ENCODE measurements around the gene UBE2I. TPM values are rescaled to one million over a fixed set of nuclear protein-coding genes. Genes with fewer than 3 reads are reported as not detected.

UBE2I gene
- total RNA-seq, 1 experiment from 2014 or later = 290 TPM

DNA sequence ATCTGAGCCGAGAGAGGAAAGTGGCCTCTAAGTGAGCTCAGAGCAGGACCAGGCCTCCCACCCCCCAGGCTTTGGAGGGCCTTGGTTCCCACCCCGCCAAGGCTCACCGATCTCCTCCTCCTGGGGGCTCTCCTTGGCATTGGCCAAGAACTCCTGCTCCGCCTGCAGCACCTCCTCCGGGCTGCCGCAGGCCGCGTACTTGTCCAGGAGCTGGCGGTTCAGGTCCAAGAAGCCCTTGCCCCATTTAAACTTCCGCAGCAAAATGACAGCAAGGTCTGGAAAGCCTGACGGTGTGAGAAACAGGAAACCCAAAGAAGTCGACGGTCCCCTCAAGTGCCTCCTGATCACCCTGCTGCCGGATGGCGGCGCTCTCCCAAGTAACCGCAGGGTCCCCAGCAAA is 40.5 kb downstream of the UBE2I start:
- Histone ChIP-seq H3K9ac (ENCODE audit: extremely low read depth, insufficient read length, low read length) (no peak overlapping the region), H3K27me3 (ENCODE audit: insufficient read depth, low read length) (no peaks in the 10 kb centered on the region), H3T11ph (ENCODE audit: low read length) (no peak overlapping the region), H2AK5ac (ENCODE audit: insufficient read length, low read length) (no peak overlapping the region), H3K56ac (ENCODE audit: insufficient read length, low read depth, low read length) (no peak overlapping the region), H4K5ac (ENCODE audit: insufficient read length, low read depth, low read length) (no peak overlapping the region), H3K9me3 (ENCODE audit: control insufficient read depth, low read depth, low read length) (no peaks in the 10 kb centered on the region), H4K8ac (replicated peaks; ENCODE audit: insufficient read length, low read depth, low read length) (no peak overlapping the region), H2BK20ac (ENCODE audit: low read depth, low read length, poor library complexity, severe bottlenecking) (no peak overlapping the region), H3K79me2 (ENCODE audit: insufficient read depth, low read length) (peaks cover 2% of the 10 kb centered on the region; the same call in 1 of the 2 replicates), H4K91ac (ENCODE audit: insufficient read length, low read depth, low read length) (no peak overlapping the region), H3K4me1 (ENCODE audit: insufficient read depth, low read length) (no peaks in the 10 kb centered on the region), H3K23ac (ENCODE audit: insufficient read length, low read depth, low read length) (no peak overlapping the region), H3K18ac (ENCODE audit: insufficient read length, low read depth, low read length) (no peak overlapping the region), H3K23me2 (ENCODE audit: insufficient read length, low read depth, low read length, poor library complexity, severe bottlenecking) (peaks cover 3% of the 10 kb centered on the region), H4K20me1 (ENCODE audit: control insufficient read depth, insufficient read depth, insufficient read length) (no peaks in the 10 kb centered on the region), H3K4ac (ENCODE audit: low read depth, low read length) (no peak overlapping the region), H2BK5ac (ENCODE audit: insufficient read length, low read length) (no peak overlapping the region), H2BK120ac (ENCODE audit: low read depth, low read length, poor library complexity, severe bottlenecking) (no peak overlapping the region), H3K4me2 (ENCODE audit: insufficient read depth, insufficient read length, low read length) (no peak overlapping the region), H2AFZ (ENCODE audit: low read length) (no peak overlapping the region), H2BK15ac (ENCODE audit: low read depth, low read length) (no peak overlapping the region), H3K14ac (ENCODE audit: insufficient read depth, low read length) (no peak overlapping the region), H2BK12ac (ENCODE audit: insufficient read length, low read depth, low read length) (no peak overlapping the region), H3K27ac (ENCODE audit: insufficient read length, low read depth, low read length) (no peak overlapping the region), H3K79me1 (ENCODE audit: insufficient read depth, low read depth, low read length, poor library complexity, severe bottlenecking) (no peaks in the 10 kb centered on the region)
- no peak for DNase-seq
- H3K4me3 Mint-ChIP-seq = peak overlapping the region; percentile 84 to 87
- no peaks in the 10 kb centered on the region; a peak in 1 of 5 replicates for H3K9me3 Mint-ChIP-seq
- peak overlapping the region in 1 of 3 experiments; percentile 87; a peak in 1 of 7 replicates for H3K27ac Mint-ChIP-seq
- H3K36me3 Mint-ChIP-seq (ENCODE audit: insufficient read depth in 1 of 3, low read depth in 3 of 3) = peaks cover 3 to 18% (median 12%) of the 10 kb centered on the region in 3 experiments; a peak in 5 of 7 replicates
- no peaks in the 10 kb centered on the region for H3K27me3 Mint-ChIP-seq (ENCODE audit: low read depth)
- WGBS (ENCODE audit: extremely low coverage, insufficient read length, low lambda C conversion rate) = no CpG with 5 or more reads among the region's 17 CpGs
- TF ChIP-seq, protein P1, sequence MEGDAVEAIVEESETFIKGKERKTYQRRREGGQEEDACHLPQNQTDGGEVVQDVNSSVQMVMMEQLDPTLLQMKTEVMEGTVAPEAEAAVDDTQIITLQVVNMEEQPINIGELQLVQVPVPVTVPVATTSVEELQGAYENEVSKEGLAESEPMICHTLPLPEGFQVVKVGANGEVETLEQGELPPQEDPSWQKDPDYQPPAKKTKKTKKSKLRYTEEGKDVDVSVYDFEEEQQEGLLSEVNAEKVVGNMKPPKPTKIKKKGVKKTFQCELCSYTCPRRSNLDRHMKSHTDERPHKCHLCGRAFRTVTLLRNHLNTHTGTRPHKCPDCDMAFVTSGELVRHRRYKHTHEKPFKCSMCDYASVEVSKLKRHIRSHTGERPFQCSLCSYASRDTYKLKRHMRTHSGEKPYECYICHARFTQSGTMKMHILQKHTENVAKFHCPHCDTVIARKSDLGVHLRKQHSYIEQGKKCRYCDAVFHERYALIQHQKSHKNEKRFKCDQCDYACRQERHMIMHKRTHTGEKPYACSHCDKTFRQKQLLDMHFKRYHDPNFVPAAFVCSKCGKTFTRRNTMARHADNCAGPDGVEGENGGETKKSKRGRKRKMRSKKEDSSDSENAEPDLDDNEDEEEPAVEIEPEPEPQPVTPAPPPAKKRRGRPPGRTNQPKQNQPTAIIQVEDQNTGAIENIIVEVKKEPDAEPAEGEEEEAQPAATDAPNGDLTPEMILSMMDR (conservative IDR thresholded peaks at IDR 0.05) = no peak
- peaks cover 4 to 9% of the 10 kb centered on the region in 2 experiments for H3K4me1 Mint-ChIP-seq

Measured in H9 (cell line).